SU-DHL-6 (cell line): ENCODE data around the gene MARF1.

Experiments used
- CTCF ChIP-seq: fragments of 200-600 bp; sonication (generic); IDR thresholded peaks from one replicate; pipeline ENCODE4 v1.5.1; 2017; ENCODE audit warnings: antibody characterized with exemption, mild to moderate bottlenecking, low read length, moderate library complexity; ENCODE audit not compliant: insufficient read depth, poor library complexity, severe bottlenecking
- EZH2phosphoT487 ChIP-seq: fragments of 200-600 bp; sonication (generic), shearing (Covaris generic); conservative IDR thresholded peaks from 2 replicates; pipeline ENCODE4 v1.6.1; 2018; ENCODE audit warnings: mild to moderate bottlenecking, antibody characterized with exemption, low read length, moderate library complexity, mixed read lengths

- no peak for TF ChIP-seq CTCF
- TF ChIP-seq EZH2phosphoT487 = no peak
Measured at GRCh38 chr16:15648135-15648730, 5.3 kb upstream of the MARF1 start.
